HEK293 (cell line): ENCODE measurements around the gene TFB2M.

Experiments used
- KLF8 ChIP-seq: fragments of 450-650 bp; formaldehyde crosslinking; IDR thresholded peaks from 2 replicates; pipeline ENCODE4 v1.5.1; 2016; ENCODE audit warnings: missing biosample characterization, missing genetic modification characterization
- TF ChIP-seq, protein P1 (sequence below): fragments of 450-650 bp; formaldehyde crosslinking; IDR thresholded peaks from 2 replicates; pipeline ENCODE4 v1.5.1; 2016; ENCODE audit warnings: missing biosample characterization, missing genetic modification characterization
- TF ChIP-seq, protein P2 (sequence below): fragments of 450-650 bp; formaldehyde crosslinking; IDR thresholded peaks from 2 replicates; pipeline ENCODE4 v1.5.1; 2016; ENCODE audit warnings: missing biosample characterization, missing genetic modification characterization

- TF ChIP-seq, protein P1, sequence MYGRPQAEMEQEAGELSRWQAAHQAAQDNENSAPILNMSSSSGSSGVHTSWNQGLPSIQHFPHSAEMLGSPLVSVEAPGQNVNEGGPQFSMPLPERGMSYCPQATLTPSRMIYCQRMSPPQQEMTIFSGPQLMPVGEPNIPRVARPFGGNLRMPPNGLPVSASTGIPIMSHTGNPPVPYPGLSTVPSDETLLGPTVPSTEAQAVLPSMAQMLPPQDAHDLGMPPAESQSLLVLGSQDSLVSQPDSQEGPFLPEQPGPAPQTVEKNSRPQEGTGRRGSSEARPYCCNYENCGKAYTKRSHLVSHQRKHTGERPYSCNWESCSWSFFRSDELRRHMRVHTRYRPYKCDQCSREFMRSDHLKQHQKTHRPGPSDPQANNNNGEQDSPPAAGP (tag by site-specific recombination): no peak
- TF ChIP-seq, protein P2, sequence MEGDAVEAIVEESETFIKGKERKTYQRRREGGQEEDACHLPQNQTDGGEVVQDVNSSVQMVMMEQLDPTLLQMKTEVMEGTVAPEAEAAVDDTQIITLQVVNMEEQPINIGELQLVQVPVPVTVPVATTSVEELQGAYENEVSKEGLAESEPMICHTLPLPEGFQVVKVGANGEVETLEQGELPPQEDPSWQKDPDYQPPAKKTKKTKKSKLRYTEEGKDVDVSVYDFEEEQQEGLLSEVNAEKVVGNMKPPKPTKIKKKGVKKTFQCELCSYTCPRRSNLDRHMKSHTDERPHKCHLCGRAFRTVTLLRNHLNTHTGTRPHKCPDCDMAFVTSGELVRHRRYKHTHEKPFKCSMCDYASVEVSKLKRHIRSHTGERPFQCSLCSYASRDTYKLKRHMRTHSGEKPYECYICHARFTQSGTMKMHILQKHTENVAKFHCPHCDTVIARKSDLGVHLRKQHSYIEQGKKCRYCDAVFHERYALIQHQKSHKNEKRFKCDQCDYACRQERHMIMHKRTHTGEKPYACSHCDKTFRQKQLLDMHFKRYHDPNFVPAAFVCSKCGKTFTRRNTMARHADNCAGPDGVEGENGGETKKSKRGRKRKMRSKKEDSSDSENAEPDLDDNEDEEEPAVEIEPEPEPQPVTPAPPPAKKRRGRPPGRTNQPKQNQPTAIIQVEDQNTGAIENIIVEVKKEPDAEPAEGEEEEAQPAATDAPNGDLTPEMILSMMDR: no peak
- no peak for TF ChIP-seq KLF8 (tag by site-specific recombination)
Measured at GRCh38 chr1:246530482-246530881, 35.6 kb downstream of the TFB2M start.
